Astrocyte (in vitro differentiated cells and primary cell): ENCODE data around the gene SREBF2. TPM values are rescaled to one million over a fixed set of nuclear protein-coding genes. Genes with fewer than 3 reads are reported as not detected.

ENCODE experiments used
- DNase-seq: peaks from one replicate; pipeline ENCODE4 v3.0.0-alpha.2; 2010; ENCODE audit warnings: low read depth
- FAIRE-seq: peaks from 2 replicates; lab custom pipeline; 2011; peaks lifted over from hg19 to GRCh38; lab: Jason Lieb, UNC
- H2AFZ ChIP-seq: 2 replicates; pipeline ENCODE4 v1.6.0; 2012; ENCODE audit warnings: low read depth, low read length, inconsistent platforms
- H3K27ac ChIP-seq: 2 replicates; pipeline ENCODE4 v1.5.1; 2011; ENCODE audit warnings: low read depth, low read length, inconsistent platforms
- H3K27me3 ChIP-seq: 2 replicates; pipeline ENCODE4 v1.6.0; 2011; ENCODE audit warnings: low read length, inconsistent platforms; ENCODE audit not compliant: insufficient read depth
- H3K36me3 ChIP-seq: 2 replicates; pipeline ENCODE4 v1.5.1; 2011; ENCODE audit warnings: low read length, inconsistent platforms; ENCODE audit not compliant: insufficient read depth
- H3K4me1 ChIP-seq: 2 replicates; pipeline ENCODE4 v1.5.1; 2011; ENCODE audit warnings: low read length, inconsistent platforms; ENCODE audit not compliant: insufficient read depth
- H3K4me2 ChIP-seq: 2 replicates; pipeline ENCODE4 v1.6.0; 2012; ENCODE audit warnings: low read length, inconsistent platforms
- H3K4me3 ChIP-seq: 2 replicates; pipeline ENCODE4 v1.5.1; 2011; ENCODE audit warnings: low read depth, mild to moderate bottlenecking, low read length, inconsistent platforms; ENCODE audit not compliant: insufficient read depth
- H3K79me2 ChIP-seq: 2 replicates; pipeline ENCODE4 v1.6.0; 2012; ENCODE audit warnings: mild to moderate bottlenecking, low read length, inconsistent platforms; ENCODE audit not compliant: insufficient read depth
- H3K9ac ChIP-seq: 2 replicates; pipeline ENCODE4 v1.6.0; 2012; ENCODE audit warnings: mild to moderate bottlenecking, low read length, inconsistent platforms
- H3K9me3 ChIP-seq: 2 replicates; pipeline ENCODE4 v1.5.1; 2012; ENCODE audit warnings: low read depth, mild to moderate bottlenecking, low read length, inconsistent platforms; ENCODE audit not compliant: insufficient read depth
- H4K20me1 ChIP-seq: 2 replicates; pipeline ENCODE4 v1.6.0; 2012; ENCODE audit warnings: low read length, inconsistent platforms; ENCODE audit not compliant: insufficient read depth
- H3K27ac Mint-ChIP-seq: one replicate; pipeline ENCODE4 v1.8.0; 2021; ENCODE audit warnings: mild to moderate bottlenecking, mixed read lengths; ENCODE audit not compliant: unreplicated experiment
- H3K27me3 Mint-ChIP-seq: one replicate; pipeline ENCODE4 v1.8.0; 2021; ENCODE audit warnings: low read depth, mixed read lengths; ENCODE audit not compliant: unreplicated experiment
- H3K36me3 Mint-ChIP-seq: one replicate; pipeline ENCODE4 v1.8.0; 2021; ENCODE audit warnings: low read depth, mixed read lengths; ENCODE audit not compliant: unreplicated experiment
- H3K4me1 Mint-ChIP-seq: one replicate; pipeline ENCODE4 v1.8.0; 2021; ENCODE audit warnings: low read depth, mixed read lengths; ENCODE audit not compliant: unreplicated experiment
- H3K4me3 Mint-ChIP-seq: one replicate; pipeline ENCODE4 v1.8.0; 2021; ENCODE audit warnings: mild to moderate bottlenecking, moderate library complexity, mixed read lengths; ENCODE audit not compliant: unreplicated experiment
- H3K9me3 Mint-ChIP-seq: one replicate; pipeline ENCODE4 v1.8.0; 2021; ENCODE audit warnings: mild to moderate bottlenecking, mixed read lengths; ENCODE audit not compliant: unreplicated experiment
- CTCF ChIP-seq: IDR thresholded peaks from 2 replicates; pipeline ENCODE4 v1.5.1; 2011; ENCODE audit warnings: low read depth, mild to moderate bottlenecking, inconsistent platforms, low read length, moderate library complexity; ENCODE audit not compliant: insufficient read depth
- EZH2 ChIP-seq: IDR thresholded peaks from 2 replicates; pipeline ENCODE4 v1.6.1; 2012; ENCODE audit warnings: mild to moderate bottlenecking, low read length, inconsistent platforms; ENCODE audit not compliant: insufficient read depth
- total RNA-seq: library from RNA; stranded (reverse); gene quantifications from 2 replicates; pipeline ENCODE4 v1.2.1, GENCODE V29; 2021

SREBF2 gene
- total RNA-seq, 1 donor from 2014 or later = 83.9 TPM

GRCh38 chr22:41810022-41810421 lies 22.9 kb upstream of the SREBF2 start:
- DNase-seq (no peak), FAIRE-seq (no peak)
- Histone ChIP-seq H3K4me3 (no peak overlapping the region), H4K20me1 (peaks cover 7% of the 10 kb centered on the region), H3K79me2 (peaks cover 3% of the 10 kb centered on the region), H3K27ac (no peak overlapping the region), H3K9ac (no peak overlapping the region), H3K4me1 (no peaks in the 10 kb centered on the region), H3K4me2 (no peak overlapping the region), H3K9me3 (no peaks in the 10 kb centered on the region), H3K36me3 (no peaks in the 10 kb centered on the region), H2AFZ (no peak overlapping the region), H3K27me3 (no peaks in the 10 kb centered on the region)
- Mint-ChIP-seq H3K4me3 (no peak overlapping the region), H3K36me3 (peaks cover 13% of the 10 kb centered on the region), H3K27me3 (no peaks in the 10 kb centered on the region), H3K4me1 (no peaks in the 10 kb centered on the region), H3K27ac (no peak overlapping the region), H3K9me3 (no peaks in the 10 kb centered on the region)
- TF ChIP-seq EZH2 (no peak), CTCF (no peak)

GRCh38 chr22:41812805-41813545 lies 19.9 kb upstream of the SREBF2 start:
- Histone ChIP-seq H4K20me1 (peaks cover 7% of the 10 kb centered on the region), H3K9me3 (no peaks in the 10 kb centered on the region), H3K27ac (no peak overlapping the region), H3K79me2 (no peaks in the 10 kb centered on the region), H3K4me2 (no peak overlapping the region), H3K36me3 (no peaks in the 10 kb centered on the region), H3K9ac (no peak overlapping the region), H2AFZ (no peak overlapping the region), H3K27me3 (no peaks in the 10 kb centered on the region), H3K4me1 (no peaks in the 10 kb centered on the region), H3K4me3 (no peak overlapping the region)
- TF ChIP-seq CTCF (no peak), EZH2 (no peak)
- Mint-ChIP-seq H3K4me1 (no peaks in the 10 kb centered on the region), H3K9me3 (no peaks in the 10 kb centered on the region), H3K27me3 (no peaks in the 10 kb centered on the region), H3K36me3 (peaks cover 15% of the 10 kb centered on the region), H3K27ac (no peak overlapping the region), H3K4me3 (no peak overlapping the region)
- DNase-seq = no peak
- FAIRE-seq = no peak

GRCh38 chr22:41813726-41814410 lies 19.0 kb upstream of the SREBF2 start:
- FAIRE-seq = no peak

More at GRCh38 chr22:41813726-41814410, 19.0 kb upstream of the SREBF2 start:
- DNase-seq = no peak
- Mint-ChIP-seq H3K27me3 (no peaks in the 10 kb centered on the region), H3K4me1 (no peaks in the 10 kb centered on the region), H3K4me3 (no peak overlapping the region), H3K36me3 (peaks cover 13% of the 10 kb centered on the region), H3K9me3 (no peaks in the 10 kb centered on the region), H3K27ac (no peak overlapping the region)
- no peak overlapping the region for H2AFZ ChIP-seq
- no peak overlapping the region for H3K9ac ChIP-seq
- no peak for TF ChIP-seq EZH2
- TF ChIP-seq CTCF = no peak
- H3K27ac ChIP-seq = no peak overlapping the region
- no peaks in the 10 kb centered on the region for H3K27me3 ChIP-seq
- no peaks in the 10 kb centered on the region for H3K79me2 ChIP-seq
- H3K9me3 ChIP-seq = no peaks in the 10 kb centered on the region
- no peak overlapping the region for H3K4me2 ChIP-seq
- no peak overlapping the region for H3K4me3 ChIP-seq
- no peaks in the 10 kb centered on the region for H3K4me1 ChIP-seq
- peaks cover 1% of the 10 kb centered on the region for H4K20me1 ChIP-seq
- H3K36me3 ChIP-seq = no peaks in the 10 kb centered on the region
